Fibroblast of skin of abdomen (primary cell): ENCODE measurements around the gene CEP128.
A peak's percentile ranks its signal among the peaks of the same experiment; 100 is the strongest.

Source experiments
- DNase-seq: peaks from one replicate; pipeline ENCODE4 v3.0.0-alpha.2; 2013

Gene CEP128

DNA sequence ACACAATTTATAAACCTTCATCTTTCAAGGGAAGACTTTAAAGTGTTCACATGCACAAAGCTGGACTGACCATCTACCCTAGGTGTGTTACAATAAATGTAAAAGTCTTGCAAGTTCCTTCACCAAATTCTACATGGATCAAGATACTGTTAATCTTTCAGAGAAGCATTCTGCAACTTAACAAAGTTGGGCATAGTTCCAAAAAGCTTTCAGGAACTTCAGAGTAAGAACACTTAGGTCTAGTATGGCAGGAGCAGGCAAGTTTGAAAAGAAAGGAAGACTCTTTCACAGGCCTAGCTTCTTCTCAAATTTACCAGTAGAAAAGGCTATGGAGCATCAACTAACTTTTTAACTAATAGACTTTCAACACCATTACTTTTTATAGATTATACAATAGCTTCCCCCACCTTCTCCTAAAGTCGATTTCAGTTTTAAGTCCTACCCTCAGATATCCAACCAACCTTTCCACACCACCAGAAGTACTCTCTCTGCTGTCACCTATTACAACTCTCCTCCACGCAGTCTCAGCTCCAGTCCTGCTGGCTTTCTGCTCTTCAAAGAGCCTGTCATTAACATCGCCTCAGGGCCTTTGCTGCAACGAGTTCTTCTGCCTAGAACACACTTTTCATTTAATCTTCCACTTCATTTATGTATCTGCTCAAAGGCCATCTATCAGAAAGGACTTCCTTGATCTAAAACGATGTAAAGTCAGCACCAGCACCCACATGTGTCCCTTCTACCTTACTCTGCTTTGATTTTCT lies 333.9 kb downstream of the CEP128 start:
- no peak for DNase-seq

DNA sequence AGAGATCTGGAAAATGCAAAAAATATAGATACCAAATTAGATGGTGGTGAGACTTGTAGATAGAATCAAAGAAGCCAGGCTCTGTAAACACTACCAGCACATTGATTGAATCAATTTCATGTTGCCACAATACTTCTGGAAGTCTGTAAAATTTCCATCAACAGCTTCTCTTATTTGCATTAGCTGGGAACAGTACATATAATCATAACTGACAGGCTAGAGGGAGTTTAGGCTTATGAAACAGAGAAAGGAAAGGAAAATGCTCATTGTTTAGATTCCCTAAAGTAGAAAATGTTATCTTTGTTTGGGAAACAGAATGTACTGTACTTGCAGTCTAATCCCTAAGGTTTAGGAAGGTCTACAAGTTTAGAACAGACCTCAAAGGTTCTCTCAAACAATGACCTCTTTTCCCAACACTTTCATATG lies 335.2 kb downstream of the CEP128 start:
- no peak for DNase-seq

DNA sequence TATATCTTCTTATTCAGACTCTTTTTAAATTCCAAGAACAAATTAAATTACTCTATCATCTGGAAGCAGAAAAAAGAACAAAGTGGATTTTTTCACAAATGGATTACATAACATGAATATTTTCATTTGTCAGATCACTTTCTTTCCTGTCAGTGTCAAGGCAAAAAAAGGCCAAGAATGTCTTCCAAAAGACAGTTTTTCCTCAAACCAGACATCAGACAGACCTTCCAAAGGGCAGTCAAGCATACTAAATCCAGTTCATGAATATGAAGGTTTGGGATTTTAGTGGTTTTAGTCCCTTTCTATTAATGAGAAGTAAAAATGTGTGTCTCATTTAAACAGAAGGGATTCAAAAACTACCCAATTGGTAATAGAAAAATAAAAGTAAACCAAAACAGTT lies 336.0 kb downstream of the CEP128 start:
- peak; percentile 85 for DNase-seq

DNA sequence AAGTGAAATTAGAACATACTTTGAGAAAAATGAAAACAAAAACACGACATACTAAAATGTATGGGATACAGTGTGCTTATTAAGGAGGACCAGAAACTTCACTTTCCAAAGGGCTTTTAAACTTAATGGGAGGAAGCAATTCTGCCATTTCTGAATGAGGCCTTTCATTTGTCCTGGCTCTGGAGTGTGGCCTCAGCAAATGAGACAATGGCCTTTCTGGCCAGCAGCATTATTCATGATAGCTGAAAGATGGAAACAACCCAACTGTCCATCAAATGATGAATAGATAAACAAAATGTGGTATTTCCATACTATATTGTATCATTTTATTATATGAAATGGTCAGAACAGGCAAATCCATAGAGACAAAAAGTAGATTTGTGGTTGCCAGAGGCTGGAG lies 338.6 kb downstream of the CEP128 start:
- DNase-seq, result no peak

DNA sequence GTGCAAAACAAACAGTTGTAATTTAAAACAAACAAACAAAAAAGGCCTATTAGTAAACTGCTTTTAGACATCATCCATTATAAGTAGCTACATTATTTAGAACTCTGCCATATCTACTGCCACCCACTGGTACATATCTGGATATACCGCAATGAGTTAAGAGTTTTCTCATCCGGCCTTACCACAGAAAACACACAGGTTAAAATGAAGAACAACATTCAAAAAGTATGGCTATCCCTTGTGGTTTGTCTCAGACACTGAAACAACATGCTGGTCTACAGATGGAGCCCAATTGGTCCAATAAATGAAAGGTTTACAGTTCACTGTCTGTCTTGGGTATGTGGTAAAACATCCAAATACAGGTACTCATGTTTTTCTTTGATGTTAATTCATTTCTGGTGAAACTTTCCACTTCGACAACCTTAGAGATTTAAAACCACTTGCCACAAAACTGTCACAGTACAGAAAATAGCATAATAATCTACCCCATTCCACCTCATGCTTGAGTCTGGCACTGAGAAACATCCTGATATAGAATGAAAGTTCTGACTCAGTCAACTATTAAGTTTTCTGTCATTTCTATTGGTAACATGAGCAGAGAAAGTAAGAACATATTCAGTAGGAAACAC lies 354.3 kb downstream of the CEP128 start:
- peak; percentile 48 for DNase-seq

DNA sequence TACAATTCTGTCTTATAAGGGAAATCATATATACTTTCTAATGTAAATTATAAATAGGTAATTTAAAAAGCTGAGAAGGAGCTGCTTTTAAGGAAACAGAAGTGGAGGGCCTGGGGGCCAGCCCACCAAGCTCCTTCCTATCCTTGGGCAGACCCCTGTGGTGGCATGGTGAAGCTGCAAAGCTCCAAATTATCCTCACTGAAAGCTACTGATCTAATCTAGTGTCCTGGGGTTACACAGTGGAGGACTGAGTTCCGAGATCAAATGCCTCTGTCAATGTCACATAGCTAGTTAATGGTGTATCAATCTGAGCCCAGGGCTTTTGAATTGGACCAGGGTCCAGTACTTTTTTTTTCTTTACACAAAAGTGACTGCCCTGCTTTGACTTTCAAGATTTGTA lies 355.4 kb downstream of the CEP128 start:
- no peak for DNase-seq

DNA sequence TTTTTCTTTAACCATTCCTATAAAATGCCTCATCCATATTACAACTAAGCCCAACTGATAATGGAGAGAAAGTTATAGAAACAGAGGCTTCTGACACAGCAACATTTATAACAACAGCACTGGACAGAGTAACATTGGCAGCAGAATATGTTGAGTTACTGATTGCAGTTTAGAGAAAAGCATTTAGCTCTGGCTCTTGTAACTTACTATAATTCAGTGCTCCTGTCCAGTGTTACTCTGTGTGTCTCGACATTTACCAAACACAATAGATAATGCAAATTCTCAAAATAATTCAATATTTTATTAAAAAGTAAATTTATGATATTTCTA lies 356.1 kb downstream of the CEP128 start:
- DNase-seq, result no peak

DNA sequence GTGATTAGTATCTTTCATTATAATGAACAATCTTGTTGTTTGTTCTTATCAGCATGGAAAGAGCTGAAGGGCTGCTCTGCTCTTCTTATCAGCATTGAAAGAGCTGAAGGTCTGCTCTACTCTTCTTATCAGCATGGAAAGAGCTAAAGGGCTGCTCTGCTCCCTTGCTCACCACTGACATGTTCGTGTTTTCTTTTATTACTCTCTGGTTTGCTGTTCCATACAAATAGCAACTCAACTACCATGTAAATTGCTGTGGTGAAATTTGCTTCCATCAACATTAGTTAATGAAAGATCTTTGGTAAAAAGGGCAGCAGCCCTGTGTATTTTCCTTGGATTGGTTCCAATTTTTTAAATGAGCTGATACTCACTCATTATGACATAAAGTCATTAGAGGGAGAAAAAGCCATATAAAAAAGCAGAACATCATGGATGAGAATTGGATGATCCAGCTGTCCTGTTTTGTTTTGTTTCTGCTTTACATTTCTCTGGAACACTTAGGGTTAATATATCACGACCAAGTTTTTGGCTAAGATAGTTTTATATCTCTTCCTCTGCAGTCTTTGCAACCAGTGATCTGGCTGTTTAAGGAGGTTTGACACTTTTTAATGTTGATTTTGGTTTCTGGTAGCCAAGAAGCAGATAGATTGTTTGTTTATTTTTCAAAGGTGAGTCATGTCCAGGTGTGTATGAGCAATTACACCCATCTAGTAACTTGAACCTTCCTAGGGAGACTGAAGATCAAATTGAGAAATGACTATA lies 356.6 kb downstream of the CEP128 start:
- DNase-seq, result no peak

DNA sequence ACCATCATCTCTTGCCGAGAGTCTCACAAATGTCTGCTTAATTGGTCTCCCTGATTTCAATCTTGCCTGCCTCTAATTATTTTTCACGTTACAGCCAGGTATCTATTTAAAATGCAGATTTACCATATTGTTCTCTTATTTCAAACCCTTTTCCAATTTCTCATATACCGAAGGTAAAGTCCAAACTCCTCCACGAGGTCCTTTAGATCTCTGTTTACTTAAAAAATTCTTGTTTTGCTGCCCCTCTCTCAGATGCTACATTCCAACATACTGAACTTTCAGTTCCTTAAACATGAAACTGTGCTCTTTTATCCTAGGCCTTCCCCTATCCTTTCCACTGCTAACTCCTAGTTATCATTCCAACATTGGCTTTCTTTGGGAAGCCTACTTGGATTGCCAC lies 363.9 kb downstream of the CEP128 start:
- DNase-seq, result no peak

DNA sequence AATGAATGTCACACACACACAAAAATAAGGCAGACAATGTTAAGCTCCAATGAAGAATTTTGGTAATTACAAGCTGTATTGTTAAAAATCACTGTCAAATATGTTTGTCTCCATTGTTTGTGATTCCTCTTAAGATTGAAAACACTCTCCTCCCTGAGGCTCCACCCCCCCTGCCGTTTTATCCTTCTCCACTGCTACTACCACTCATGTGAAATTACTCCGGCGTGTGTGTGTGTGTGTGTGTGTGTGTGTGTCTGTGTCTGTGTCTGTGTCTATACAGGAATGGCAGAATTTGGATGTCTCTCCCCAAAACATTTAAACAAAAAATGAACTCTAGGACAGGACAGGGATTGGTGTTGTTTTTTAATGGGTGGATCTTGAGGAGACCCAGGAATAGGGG lies 365.1 kb downstream of the CEP128 start:
- DNase-seq, result no peak

DNA sequence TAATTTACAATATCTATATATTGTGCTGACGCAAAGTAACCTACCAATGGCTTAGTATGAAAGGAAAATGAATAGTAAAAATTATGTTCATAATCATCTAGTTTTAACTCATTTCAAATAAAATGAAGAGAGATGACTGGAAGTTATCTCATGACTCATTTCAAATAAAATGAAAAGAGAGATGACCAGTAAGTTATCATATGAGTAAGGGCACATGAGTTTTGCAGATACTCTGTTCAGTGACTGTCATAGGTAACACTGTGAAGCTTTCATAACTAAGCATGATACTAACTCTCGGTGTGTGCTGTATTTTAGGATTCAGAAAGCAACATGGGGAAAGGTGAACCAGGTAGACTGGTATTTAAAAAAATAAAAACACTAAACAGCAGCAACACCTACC lies 365.8 kb downstream of the CEP128 start:
- no peak for DNase-seq

DNA sequence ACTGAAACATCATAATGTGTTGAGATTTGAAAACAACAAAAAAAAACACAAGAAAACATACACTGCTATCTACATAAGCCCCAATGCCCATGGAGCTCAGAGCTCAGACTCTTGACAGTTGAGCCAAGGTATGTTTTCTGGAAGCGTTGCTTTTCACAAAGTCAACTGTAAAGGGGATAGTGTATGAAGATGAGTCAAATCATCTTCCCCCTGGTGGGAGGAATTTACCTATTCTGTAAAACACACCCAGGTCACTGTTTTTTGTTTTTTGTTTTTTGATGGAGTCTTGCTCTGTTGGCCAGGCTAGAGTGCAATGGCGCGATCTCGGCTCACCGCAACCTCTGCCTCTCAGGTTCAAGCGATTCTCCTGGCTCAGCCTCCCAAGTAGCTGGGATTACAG lies 368.9 kb downstream of the CEP128 start:
- DNase-seq, result no peak

DNA sequence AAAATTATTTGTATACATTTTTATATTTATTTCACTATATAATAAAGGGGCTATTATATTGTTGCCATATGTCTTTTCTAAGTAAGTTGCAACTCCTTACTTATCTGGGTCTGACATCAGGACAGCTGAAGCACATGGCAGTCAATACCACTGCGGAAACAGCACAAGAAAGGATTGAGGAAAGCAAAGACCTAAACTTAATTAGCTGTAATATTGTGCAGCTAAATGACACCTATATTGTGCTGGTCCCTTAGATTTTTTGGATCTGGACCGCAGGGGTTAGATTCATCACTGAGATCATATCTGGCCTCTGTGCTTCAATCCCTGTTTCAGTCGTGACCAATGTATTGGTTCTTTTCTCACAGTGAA lies 370.6 kb downstream of the CEP128 start:
- DNase-seq, result no peak

DNA sequence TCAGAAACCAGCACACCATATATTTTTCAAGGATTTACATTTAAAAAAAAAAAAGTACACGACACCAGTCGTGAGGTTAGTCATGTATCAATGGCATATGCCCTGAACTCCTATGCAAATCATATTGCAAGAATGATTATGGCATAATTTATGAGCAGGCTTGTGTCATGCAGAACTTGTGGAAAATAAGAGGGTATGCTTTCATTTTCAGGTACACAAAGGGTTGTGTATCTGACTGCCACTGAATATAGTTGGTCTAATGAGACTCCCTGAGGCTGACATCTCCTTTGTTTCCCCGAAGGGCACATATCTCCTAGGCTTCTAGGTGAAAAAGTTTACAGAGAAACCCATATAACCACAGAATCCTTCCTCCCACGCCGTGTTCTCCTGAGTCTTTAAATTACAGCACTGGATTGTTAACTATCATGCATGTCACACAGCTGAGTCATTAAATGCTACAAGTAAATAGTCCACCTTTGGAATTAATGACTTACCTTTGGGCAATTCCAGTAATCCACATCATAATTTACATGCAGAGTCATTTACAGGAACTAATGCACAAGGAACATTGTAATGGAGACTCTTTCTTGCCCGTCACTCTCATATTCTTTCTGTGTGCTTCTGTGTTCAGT lies 373.5 kb downstream of the CEP128 start:
- peak; percentile 46 for DNase-seq

DNA sequence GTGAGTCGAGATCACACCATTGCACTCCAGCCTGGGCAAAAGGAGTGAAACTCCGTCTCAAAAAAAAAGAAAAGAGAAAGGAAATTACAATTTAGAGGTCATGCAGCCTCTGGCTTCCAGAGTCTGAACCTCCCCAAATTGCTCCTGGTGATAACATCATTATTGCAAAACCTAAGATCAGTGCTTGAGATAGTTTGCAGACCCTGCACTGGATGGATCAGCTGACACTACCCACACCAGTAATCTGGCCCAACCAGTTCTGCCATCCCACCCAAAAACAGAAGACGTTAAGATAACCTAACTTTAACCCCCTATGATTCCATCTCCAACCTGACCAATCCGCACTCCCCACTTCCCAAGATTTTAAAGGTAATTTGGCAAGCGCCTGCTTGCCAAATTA lies 376.5 kb downstream of the CEP128 start:
- no peak for DNase-seq

DNA sequence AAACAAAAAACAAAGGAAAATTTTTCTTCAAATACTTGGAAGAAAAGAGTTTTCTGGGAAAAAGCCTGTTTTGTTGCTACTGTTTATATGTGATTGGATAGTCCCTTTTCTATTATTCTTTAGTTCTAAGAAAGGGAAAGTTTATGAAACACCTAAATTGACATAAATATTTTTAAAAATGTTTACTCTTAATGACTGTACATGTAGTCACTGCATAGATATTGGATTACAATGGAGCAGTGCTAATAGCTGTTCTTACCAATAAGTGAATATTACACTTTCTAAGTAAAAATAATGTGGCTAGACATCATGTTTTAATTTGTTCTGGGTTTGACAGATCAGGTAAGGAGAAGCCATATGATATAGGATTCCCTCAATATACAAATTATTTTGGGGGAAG lies 377.5 kb downstream of the CEP128 start:
- DNase-seq, result no peak

DNA sequence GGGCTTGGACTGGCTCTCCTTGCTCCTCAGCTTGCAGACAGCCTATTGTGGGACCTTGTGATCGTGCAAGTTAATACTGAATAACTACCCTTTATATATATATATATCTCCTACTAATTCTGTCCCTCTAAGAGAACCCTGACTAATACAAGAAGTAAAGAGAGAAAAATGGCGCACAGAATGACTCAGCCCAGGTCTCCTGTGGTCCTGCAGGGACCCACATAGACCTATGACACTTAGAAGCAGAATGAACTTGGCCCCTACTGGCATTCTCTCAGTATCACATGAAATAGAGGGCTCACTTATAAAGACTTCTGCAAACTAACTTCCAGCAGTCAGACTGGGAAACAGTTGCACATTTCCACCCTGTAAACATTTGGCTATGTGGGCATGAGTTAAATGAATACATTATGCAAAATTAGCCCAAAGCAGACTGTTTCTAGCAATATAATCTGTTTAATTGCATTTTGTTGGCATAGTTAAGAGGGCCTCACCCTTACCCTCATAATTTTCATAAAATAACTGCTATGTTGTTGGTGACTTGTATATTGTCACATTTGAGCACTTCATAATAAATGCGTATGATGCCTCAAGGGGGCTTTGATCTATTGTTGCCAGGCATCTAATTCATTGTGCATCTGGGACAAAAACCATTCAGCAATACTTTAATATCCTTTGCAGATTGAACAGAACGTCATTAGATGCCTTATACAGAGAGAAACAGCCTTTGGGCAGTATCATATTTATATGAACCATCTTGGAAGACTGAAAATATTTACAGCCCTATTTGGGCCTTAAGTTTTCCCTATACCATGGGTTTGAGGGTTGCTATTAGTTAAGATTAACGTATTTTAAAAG lies 380.5 kb downstream of the CEP128 start:
- no peak for DNase-seq

DNA sequence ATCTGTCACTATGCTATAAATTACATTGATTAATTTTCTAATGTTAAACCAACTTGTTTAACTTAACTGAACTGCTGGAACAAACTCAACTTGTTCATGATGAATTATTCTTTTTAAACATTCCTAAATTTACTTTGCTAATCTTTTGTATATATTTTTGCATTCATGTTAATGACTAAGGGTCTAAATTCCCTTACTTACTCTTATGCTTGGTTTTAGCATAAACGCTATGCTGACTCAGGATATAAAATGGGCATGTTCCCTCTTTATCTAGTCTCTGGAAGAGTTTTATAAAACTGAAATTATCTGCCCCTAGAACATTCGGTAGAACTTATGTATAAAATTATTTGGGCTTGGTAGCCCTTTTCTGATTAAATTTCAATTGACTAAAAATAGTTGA lies 387.4 kb downstream of the CEP128 start:
- no peak for DNase-seq

DNA sequence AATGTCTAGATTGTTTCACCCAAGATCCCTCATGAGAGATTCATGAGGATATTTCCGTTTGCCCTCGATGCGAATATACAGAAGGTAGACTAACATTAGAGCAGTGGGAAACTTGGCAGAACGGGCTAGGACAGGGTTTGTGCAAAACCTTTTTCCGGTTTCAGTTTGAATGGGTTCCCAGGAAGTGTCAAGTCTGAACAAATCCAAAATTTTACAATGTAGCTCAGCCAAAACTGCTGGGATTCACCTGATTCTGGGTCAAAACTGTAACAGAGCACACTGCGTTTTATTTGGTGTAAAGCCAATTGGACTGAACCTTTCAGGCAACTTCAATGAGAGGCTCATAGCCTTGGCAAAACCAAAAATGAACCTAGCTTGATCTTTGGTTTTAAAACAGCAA lies 392.4 kb downstream of the CEP128 start:
- DNase-seq, result no peak

DNA sequence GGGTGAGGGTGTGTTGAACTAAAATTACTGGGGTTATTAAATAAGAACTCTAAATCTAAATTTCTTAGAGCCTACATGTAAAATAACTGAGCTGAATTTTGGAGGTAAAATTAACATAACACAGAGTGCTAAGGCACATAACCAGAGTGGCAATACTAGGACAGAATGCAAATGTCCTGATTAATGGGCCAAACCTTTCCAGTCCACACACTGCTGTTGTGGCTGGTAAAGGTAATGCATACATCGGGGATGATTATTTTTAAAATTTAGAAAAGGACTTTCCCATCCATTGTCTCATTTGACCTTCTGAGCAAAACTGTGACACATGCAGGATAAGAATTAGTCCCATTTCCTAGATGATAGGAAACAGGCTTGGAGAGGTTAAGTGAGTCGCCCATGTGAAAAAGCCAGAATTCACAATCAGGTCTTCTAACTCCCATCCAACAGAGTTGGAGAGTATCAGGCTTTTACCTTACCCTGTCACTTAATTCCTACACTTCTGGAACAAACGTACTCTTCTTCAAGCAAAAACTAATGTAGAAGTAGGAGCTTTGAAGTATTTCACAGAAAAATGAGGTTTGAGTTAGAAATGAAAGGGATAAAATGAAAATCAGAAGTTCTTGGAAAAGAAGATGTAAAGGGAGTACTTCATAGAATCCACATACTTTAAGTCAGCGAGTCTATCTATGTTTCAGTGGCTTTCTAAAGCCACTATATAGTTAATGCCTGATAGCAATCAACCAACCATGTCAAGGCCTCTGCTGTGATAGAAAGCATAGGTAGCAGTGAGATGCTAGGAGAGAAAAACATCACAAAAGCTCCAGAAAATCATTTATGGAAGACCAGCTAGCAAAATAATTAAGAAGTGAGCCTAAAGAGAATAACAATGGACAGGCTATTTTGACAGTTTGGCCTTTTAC lies 395.3 kb downstream of the CEP128 start:
- DNase-seq, result no peak

DNA sequence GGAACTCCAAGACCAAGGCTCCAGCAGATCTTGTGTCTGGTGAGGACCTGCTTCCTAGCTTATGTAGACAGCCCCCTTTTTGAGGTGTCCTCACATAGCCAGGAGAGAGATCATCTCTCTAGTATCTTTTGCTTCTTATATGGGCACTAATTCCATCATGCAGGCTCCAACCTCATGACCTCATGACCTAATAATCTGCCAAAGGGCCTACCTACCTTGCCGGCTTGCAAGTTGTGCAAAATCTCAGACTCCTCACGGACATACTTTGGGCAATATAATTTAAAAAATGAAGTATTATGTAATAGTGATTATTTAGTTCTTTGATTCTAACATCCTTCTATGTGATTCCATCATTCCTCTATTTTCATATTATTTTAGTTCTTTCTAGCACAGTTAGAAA lies 397.2 kb downstream of the CEP128 start:
- no peak for DNase-seq
